ENCODE measurements around the gene CDH4.

DNA sequence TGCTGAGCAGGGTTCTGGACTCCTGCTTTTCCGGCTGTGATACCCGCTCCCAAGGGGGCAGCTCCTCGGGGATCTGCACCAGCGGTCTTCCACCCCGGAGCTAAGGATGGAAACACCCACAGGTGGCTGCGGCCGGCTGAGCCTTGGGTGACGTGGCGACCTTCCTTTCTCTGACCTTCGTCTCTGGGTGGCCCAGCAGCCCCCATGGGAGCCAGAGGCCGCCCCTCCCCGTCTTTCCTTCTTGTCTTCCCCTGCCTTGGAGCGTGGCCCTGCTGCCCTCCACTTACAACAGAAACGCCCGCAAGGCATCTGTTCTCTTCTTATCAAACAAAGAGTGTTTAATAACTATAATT, 407.9 kb downstream of the CDH4 start:
- no peak for TF ChIP-seq EZH2phosphoT487 (IDR thresholded peaks at IDR 0.05; ENCODE audit: borderline replicate concordance, low read depth, low read length)
- TF ChIP-seq, protein P1, sequence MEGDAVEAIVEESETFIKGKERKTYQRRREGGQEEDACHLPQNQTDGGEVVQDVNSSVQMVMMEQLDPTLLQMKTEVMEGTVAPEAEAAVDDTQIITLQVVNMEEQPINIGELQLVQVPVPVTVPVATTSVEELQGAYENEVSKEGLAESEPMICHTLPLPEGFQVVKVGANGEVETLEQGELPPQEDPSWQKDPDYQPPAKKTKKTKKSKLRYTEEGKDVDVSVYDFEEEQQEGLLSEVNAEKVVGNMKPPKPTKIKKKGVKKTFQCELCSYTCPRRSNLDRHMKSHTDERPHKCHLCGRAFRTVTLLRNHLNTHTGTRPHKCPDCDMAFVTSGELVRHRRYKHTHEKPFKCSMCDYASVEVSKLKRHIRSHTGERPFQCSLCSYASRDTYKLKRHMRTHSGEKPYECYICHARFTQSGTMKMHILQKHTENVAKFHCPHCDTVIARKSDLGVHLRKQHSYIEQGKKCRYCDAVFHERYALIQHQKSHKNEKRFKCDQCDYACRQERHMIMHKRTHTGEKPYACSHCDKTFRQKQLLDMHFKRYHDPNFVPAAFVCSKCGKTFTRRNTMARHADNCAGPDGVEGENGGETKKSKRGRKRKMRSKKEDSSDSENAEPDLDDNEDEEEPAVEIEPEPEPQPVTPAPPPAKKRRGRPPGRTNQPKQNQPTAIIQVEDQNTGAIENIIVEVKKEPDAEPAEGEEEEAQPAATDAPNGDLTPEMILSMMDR (conservative IDR thresholded peaks at IDR 0.05; ENCODE audit: low read length) = no peak

Measured in OCI-LY7 (cell line).